K562 (cell line): ENCODE results near the gene SSU72. TPM values are rescaled to one million over a fixed set of nuclear protein-coding genes. Genes with fewer than 3 reads are reported as not detected.

Experiments used
- CXXC5 ChIP-seq: fragments of 250-450 bp; sonication (Bioruptor Pico); IDR thresholded peaks from 2 replicates; pipeline ENCODE4 v1.8.0; 2022; ENCODE audit warnings: inconsistent platforms, mild to moderate bottlenecking, moderate library complexity
- JUND ChIP-seq, 2 experiments: IDR thresholded peaks; 2 replicates in 1 of 2; 3 replicates in 1 of 2; pipeline ENCODE4 v1.6.1; 2011; ENCODE audit warnings: borderline replicate concordance in 2 of 2, low read depth in 2 of 2, low read length in 2 of 2, improper control_type of control experiment in 1 of 2, missing biosample characterization in 1 of 2, missing genetic modification characterization in 1 of 2, missing genetic modification reagents in 1 of 2
- KDM2B ChIP-seq: fragments of 250-450 bp; sonication (Bioruptor Pico); IDR thresholded peaks from 2 replicates; pipeline ENCODE4 v1.8.0; 2021; ENCODE audit warnings: mild to moderate bottlenecking, moderate library complexity
- MAZ ChIP-seq, 2 experiments: fragments of 450-650 bp in 1 of 2; sonication (generic) in 1 of 2; formaldehyde crosslinking; IDR thresholded peaks in 1 of 2; conservative IDR thresholded peaks in 1 of 2; 2 replicates each; pipeline versions ENCODE4 v1.4.0 to v1.5.0; 2020; ENCODE audit warnings: mild to moderate bottlenecking in 1 of 2, missing genetic modification reagents in 1 of 2
- NR2C2 ChIP-seq, 2 experiments: fragments of 200-800 bp in 1 of 2; sonication (Bioruptor generic) in 1 of 2; sonication (generic) in 1 of 2; formaldehyde crosslinking in 1 of 2; IDR thresholded peaks; 2 replicates each; pipeline versions ENCODE4 v1.6.1 to v1.8.0; 2016 to 2022; ENCODE audit warnings: mild to moderate bottlenecking in 1 of 2, missing compliant biosample characterization in 1 of 2, missing genetic modification characterization in 1 of 2, missing genetic modification reagents in 1 of 2
- TFAM ChIP-seq: fragments of 250-450 bp; sonication (Bioruptor Pico); conservative IDR thresholded peaks from 2 replicates; pipeline ENCODE4 v1.5.0; 2021; ENCODE audit warnings: mild to moderate bottlenecking, moderate library complexity
- ZBTB1 ChIP-seq: sonication (generic); formaldehyde crosslinking; IDR thresholded peaks from 2 replicates; pipeline ENCODE4 v1.8.1; 2023; ENCODE audit warnings: missing genetic modification reagents, low read depth, mild to moderate bottlenecking, borderline replicate concordance
- ZNF408 ChIP-seq: fragments of 250-450 bp; sonication (Bioruptor Pico); IDR thresholded peaks from 2 replicates; pipeline ENCODE4 v1.4.0; 2020; ENCODE audit warnings: low read depth, mild to moderate bottlenecking, moderate library complexity
- ZNF431 ChIP-seq: sonication (generic); formaldehyde crosslinking; IDR thresholded peaks from 2 replicates; pipeline ENCODE4 v1.8.0; 2022; ENCODE audit warnings: mild to moderate bottlenecking, missing genetic modification reagents
- polyA plus RNA-seq, 8 experiments: library from polyadenylated mRNA; depleted of rRNA in 4 of 8; stranded (reverse) in 5 of 8; unstranded in 3 of 8; fragments of >200 nt; fragmentation: Nextera tagmentation in 2 of 8; fragmentation: Illumina TruSeq in 1 of 8; extraction: Ambion mirVana in 2 of 8; extraction: Trizol in 1 of 8; gene quantifications; 2 replicates each; pipeline versions ENCODE4 v1.2.1 to v1.2.3, GENCODE V29; 2011 to 2014; ENCODE audit warnings: inconsistent platforms in 1 of 8, missing spikeins in 1 of 8
- total RNA-seq, 7 experiments: library from RNA; depleted of rRNA in 6 of 7; stranded (reverse); fragments of >200 nt in 6 of 7; fragmentation: Illumina TruSeq in 2 of 7; extraction: Trizol in 2 of 7; gene quantifications; 2 replicates each; pipeline versions ENCODE4 v1.2.1 to v1.2.3, GENCODE V29; 2011 to 2021; ENCODE audit warnings: low replicate concordance in 1 of 7
- TF ChIP-seq, protein P1 (sequence below): sonication (generic); formaldehyde crosslinking; IDR thresholded peaks from 2 replicates; pipeline ENCODE4 v1.8.1; 2023; ENCODE audit warnings: mild to moderate bottlenecking, missing genetic modification reagents
- TF ChIP-seq, protein P2 (sequence below): sonication (generic); formaldehyde crosslinking; IDR thresholded peaks from 2 replicates; pipeline ENCODE4 v1.8.1; 2022; ENCODE audit warnings: missing genetic modification reagents
- TF ChIP-seq, protein P3 (sequence below): fragments of 250-450 bp; sonication (Bioruptor Pico); IDR thresholded peaks from 2 replicates; pipeline ENCODE4 v1.5.0; 2021
- TF ChIP-seq, protein P4 (sequence below): sonication (generic); formaldehyde crosslinking; IDR thresholded peaks from 2 replicates; pipeline ENCODE4 v1.8.1; 2022; ENCODE audit warnings: missing genetic modification reagents
- TF ChIP-seq, protein P5 (sequence below): fragments of 250-450 bp; sonication (Bioruptor Pico); IDR thresholded peaks from 2 replicates; pipeline ENCODE4 v1.5.0; 2021; ENCODE audit warnings: mild to moderate bottlenecking, borderline replicate concordance

Gene SSU72
- total and polyA plus RNA-seq, 9 of the 15 experiments (the other 6 are each of a cell fraction or from before 2014, with no cell fraction given) = 70.8 to 201 (median 94.6) TPM

DNA sequence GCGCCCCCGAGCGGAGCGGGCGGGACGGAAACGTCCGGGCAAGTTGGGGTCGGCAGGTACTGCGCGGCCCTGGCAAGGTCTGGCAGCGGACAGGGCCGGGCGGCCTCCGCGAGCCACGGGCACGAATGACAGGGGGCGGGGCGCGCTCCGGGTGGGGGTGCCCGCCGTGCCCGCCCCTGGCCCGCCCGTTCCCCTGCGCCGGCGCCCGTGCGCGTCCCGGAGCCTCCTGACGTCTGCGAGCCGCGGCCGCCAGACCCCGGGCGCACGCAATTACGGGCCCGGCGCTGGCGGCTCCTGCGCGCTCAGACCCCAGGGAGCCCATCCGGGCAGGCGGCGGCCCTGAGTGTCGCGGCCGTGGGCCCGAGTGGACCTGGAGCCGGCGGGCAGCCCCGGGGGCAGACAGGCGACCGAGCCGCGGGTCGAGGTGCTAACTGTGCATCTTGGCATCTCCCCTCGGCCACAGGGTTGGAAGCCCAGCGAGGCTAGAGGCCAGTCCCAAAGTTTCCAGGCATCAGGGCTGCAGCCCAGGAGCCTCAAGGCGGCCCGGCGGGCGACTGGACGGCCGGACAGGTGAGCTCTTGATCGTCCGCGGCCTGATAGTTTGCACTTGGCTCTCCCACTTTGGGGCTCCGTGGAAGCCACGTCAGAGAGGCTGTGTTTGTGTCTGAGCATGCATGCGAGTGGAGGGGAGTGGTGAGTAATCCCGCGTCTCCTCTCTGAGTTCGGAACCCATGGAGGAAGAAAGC, 41.6 kb upstream of the SSU72 start (continued):
- TF ChIP-seq MAZ (CRISPR knock-in tag; conservative IDR thresholded peaks at IDR 0.05 in 1 of 2, IDR thresholded peaks at IDR 0.05 in 1 of 2) (peak in 1 of 2 experiments; percentile 2; a peak in 2 of 4 replicates), ZNF431 (CRISPR knock-in tag) (0 out of 2 replicates have a peak, but pooled peaks have one; percentile 43), NR2C2 (CRISPR knock-in tag; IDR thresholded peaks at IDR 0.05) (no peak; the same call in 1 of the 2 replicates), NR2C2 (tag; IDR thresholded peaks at IDR 0.05) (peak; percentile 84), ZNF408 (no peak), CXXC5 (CRISPR knock-in tag) (peak; percentile 50; the same call in 1 of the 2 replicates), ZBTB1 (CRISPR knock-in tag) (no peak; the same call in 1 of the 2 replicates), JUND (IDR thresholded peaks at IDR 0.05; ENCODE audit: borderline replicate concordance, low read depth, low read length) (no peak), JUND (tag; IDR thresholded peaks at IDR 0.05; ENCODE audit: borderline replicate concordance, low read depth, low read length) (no peak), KDM2B (CRISPR knock-in tag) (no peak), TFAM (CRISPR knock-in tag) (no peak)
- TF ChIP-seq, protein P1, sequence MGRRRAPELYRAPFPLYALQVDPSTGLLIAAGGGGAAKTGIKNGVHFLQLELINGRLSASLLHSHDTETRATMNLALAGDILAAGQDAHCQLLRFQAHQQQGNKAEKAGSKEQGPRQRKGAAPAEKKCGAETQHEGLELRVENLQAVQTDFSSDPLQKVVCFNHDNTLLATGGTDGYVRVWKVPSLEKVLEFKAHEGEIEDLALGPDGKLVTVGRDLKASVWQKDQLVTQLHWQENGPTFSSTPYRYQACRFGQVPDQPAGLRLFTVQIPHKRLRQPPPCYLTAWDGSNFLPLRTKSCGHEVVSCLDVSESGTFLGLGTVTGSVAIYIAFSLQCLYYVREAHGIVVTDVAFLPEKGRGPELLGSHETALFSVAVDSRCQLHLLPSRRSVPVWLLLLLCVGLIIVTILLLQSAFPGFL (CRISPR knock-in tag) = peak; percentile 94; the same call in 1 of the 2 replicates
- TF ChIP-seq, protein P2, sequence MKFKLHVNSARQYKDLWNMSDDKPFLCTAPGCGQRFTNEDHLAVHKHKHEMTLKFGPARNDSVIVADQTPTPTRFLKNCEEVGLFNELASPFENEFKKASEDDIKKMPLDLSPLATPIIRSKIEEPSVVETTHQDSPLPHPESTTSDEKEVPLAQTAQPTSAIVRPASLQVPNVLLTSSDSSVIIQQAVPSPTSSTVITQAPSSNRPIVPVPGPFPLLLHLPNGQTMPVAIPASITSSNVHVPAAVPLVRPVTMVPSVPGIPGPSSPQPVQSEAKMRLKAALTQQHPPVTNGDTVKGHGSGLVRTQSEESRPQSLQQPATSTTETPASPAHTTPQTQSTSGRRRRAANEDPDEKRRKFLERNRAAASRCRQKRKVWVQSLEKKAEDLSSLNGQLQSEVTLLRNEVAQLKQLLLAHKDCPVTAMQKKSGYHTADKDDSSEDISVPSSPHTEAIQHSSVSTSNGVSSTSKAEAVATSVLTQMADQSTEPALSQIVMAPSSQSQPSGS (CRISPR knock-in tag) = peak; percentile 41; the same call in 1 of the 2 replicates
- TF ChIP-seq, protein P3, sequence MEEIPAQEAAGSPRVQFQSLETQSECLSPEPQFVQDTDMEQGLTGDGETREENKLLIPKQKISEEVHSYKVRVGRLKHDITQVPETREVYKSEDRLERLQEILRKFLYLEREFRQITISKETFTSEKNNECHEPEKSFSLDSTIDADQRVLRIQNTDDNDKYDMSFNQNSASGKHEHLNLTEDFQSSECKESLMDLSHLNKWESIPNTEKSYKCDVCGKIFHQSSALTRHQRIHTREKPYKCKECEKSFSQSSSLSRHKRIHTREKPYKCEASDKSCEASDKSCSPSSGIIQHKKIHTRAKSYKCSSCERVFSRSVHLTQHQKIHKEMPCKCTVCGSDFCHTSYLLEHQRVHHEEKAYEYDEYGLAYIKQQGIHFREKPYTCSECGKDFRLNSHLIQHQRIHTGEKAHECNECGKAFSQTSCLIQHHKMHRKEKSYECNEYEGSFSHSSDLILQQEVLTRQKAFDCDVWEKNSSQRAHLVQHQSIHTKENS (CRISPR knock-in tag) = no peak
- TF ChIP-seq, protein P4, sequence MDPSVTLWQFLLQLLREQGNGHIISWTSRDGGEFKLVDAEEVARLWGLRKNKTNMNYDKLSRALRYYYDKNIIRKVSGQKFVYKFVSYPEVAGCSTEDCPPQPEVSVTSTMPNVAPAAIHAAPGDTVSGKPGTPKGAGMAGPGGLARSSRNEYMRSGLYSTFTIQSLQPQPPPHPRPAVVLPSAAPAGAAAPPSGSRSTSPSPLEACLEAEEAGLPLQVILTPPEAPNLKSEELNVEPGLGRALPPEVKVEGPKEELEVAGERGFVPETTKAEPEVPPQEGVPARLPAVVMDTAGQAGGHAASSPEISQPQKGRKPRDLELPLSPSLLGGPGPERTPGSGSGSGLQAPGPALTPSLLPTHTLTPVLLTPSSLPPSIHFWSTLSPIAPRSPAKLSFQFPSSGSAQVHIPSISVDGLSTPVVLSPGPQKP (CRISPR knock-in tag) = 0 out of 2 replicates have a peak, but pooled peaks have one; percentile 5
- TF ChIP-seq, protein P5, sequence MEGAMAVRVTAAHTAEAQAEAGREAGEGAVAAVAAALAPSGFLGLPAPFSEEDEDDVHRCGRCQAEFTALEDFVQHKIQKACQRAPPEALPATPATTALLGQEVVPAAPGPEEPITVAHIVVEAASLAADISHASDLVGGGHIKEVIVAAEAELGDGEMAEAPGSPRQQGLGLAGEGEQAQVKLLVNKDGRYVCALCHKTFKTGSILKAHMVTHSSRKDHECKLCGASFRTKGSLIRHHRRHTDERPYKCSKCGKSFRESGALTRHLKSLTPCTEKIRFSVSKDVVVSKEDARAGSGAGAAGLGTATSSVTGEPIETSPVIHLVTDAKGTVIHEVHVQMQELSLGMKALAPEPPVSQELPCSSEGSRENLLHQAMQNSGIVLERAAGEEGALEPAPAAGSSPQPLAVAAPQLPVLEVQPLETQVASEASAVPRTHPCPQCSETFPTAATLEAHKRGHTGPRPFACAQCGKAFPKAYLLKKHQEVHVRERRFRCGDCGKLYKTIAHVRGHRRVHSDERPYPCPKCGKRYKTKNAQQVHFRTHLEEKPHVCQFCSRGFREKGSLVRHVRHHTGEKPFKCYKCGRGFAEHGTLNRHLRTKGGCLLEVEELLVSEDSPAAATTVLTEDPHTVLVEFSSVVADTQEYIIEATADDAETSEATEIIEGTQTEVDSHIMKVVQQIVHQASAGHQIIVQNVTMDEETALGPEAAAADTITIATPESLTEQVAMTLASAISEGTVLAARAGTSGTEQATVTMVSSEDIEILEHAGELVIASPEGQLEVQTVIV (CRISPR knock-in tag) = 0 out of 2 replicates have a peak, but pooled peaks have one; percentile 51
